DMS 273 treated with DMSO at 0.1 percent for 48 hours (cell line): ENCODE data around the gene YWHAE.
"Not testable (repeated sequence)": the region's sequence is repeated elsewhere in the genome, so short reads cannot be mapped to it uniquely, and the experiment has no call there.

ENCODE experiments used
- DNase-seq: peaks from one replicate; lab custom pipeline; 2025; lab: John Stamatoyannopoulos, UW

Gene YWHAE

DNA sequence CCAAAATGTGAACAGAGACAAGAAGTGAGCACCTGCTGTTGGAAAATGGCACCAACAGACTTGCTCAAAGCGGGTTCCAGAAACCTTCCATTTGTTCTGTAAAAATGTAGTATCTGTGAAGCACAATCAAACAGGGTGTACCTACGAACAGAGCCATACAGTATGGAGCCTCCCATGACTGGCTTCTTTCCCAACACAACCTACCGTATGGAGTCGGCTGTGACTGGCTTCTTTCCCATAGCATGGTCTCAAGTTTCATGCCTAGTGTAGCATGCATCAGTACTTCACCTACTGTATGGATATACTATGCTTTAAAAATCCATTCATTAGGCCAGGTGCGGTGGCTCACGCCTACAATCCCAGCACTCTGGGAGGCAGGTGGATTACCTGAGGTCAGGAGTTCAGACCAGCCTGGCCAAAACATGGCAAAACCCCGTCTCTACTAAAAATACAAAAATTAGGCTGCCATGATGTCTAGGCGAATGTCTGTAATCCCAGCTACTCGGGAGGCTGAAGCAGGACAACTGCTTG lies 26.2 kb downstream of the YWHAE start:
- DNase-seq, result no peak

DNA sequence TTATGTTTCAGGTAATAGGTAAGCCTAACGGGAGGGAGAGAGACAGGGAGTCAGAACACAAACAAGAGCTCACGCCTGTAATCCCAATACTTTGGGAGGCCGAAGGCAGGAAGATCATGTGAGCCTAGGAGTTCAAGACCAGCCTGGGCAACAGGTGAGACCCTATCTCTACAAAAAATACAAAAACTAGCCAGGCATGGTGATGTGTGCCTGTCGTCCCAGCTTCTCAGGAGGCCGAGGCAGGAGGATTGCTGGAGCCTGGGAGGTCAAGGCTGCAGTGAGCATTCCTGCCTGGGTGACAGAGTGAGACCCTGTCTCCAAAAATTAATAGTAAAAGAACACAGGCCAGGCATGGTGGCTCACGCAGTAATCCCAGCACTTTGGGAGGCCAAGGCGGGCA lies 27.4 kb downstream of the YWHAE start:
- DNase-seq, result no peak

DNA sequence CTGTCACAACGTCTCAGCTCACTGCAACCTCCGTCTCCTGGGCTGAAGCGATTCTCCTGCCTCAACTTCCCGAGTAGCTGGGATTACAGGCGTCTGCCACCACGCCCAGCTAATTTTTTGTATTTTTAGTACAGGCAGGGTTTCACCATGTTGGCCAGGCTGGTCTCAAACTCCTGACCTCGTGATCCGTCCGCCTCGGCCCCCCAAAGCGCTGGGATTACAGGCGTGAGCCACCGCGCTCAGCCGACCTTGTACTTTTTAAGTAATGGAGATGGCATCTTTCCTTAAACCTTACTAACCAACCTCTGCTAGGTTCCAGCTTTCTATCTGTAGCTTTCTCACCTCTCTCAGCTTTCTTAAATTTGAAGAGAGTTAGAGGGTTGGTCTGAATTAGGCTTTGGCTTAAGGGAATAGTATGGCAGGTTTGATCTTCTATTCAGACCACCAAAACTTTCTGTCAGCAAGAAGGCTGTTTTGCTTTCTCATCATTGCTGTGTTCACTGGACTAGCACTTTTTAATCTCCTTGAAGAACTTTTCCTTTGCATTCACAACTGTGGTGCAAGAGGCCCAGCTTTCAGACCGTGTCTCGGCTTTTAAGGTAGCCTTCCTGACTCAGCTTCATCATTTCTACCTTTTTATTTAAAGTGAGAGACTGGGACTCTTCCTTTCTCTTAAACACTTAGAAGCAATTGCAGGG lies 28.0 kb downstream of the YWHAE start:
- DNase-seq, result no peak

DNA sequence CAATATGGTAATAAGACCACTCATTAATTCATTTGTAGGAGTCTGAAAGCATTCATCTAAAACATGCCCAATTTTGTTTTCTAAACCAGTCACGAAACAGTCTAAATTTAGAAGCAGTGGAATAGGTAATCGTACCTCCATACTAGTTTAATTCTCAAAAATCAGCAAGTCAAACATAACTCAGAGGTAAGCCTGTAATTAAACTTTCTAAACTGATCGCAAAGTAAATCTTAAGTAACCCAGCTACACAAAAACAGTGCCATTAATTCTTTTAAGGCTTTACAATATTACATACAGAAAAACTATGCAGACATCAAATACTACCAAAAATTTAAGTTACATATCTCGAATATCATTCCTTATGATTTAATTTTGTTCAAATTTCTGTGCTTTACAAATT lies 31.4 kb downstream of the YWHAE start:
- no peak for DNase-seq

DNA sequence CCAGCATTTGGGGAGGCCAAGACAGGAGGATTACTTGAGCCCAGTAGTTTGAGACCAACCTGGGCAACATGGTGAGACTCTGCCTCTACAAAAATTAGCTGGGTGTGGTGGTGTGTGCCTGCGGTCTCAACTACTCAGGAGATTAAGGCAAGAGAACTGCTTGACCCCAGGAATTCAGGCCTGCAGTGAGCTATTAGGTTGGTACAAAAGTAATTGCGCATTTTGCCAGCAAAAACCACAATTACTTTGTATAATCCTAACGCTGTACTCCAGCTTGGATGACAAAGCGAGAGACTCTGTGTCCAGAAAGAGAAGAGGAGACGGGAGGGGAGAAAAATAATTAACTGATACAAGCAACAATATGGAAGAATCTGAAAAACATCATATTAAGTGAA lies 32.7 kb downstream of the YWHAE start:
- no peak for DNase-seq

DNA sequence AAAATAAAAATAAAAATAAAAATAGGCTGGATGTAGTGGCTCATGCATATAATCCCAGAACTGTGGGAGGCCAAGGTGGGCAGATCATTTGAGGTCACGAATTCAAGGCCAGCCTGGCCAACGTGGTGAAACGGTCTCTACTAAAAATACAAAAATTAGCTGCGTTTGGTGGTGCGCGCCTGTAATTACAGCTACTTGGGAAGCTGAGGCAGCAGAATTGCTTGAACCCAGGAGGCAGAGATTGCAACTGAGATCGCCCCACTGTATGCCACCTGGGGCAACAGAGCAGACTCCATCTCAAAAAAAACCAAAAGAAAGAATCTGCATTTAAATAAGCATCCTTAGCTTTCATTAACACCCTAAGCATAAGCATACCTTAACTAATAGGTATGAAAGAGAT lies 33.8 kb downstream of the YWHAE start:
- no peak for DNase-seq

DNA sequence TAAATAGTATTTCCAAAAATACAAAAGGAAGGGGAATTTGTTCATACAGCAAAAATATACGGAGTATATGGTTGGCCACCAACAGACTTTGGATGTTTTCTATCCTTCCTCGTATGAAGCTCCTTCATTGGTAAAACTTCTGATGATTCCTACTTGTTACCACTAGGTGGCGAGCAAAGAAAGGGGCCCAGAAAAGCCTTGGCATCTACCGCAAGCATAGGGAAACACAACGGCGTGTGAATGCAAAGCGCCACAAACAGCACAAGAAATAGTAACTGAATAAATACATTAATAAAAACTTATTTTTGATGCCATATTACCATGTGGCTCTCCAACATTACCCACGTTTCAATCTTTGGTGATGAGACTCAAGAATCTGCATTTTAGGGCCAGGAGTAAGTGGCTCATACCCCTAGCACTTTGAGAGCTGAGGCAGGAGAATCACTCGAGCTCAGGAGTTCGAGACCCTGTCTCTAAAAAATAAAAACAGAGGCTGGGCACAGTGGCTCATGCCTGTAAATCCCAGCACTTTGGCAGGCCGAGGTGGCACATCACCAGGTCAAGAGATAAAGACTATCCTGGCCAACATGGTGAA lies 34.5 kb downstream of the YWHAE start:
- peak; percentile 56 for DNase-seq

DNA sequence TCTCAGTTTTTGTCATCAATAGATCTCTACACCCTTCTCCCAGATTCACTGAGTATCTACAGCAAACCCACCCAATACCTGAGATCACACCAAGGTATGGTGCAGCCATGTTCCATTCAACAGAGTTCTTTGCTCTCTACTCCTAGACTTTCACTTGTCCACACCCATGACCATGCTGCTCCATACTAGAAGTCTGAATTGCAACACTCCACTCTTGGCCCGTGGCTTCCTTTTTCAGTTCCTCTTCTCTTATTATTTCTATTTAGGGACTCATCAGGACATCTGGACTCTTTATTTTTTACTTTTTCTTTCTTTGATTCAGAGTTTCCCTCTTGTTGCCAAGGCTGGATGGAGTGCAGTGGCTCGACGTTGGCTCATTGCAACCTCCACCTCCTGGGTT lies 37.1 kb downstream of the YWHAE start:
- no peak for DNase-seq

DNA sequence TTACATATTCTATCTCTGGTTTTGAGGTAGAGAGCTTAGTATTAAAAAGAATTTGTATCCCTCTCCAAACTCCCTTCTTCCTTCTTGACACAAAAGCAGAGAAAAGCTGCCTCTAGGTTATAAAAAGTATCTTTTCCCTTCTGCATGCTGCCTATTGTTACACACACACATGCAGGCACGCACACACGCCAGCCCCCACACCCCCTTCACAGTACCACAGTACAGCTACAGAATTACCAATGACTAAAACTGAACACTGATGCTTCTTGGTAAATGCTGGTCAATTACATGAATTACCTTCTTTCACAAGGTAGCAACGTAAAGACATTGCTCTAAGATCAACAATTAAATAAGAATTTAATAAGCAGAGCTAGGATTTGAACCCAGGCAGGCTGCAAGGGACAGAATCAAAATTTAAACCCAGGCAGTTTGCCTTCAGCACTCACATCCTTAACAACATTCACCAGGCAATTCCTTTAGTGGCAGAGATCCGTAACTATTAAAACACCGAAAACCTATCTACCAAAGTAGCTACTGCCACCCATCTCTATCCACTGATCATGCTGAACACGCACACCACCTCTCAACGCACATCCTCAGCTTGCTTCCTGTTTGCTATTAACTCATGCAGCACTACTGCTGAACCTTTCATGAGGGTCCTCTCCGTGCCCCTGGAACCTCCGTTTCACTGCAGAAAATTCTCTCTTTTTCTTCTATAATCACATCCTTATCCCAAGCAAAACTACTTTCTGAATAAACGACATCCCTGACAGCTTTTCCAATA lies 37.8 kb downstream of the YWHAE start:
- no peak for DNase-seq

DNA sequence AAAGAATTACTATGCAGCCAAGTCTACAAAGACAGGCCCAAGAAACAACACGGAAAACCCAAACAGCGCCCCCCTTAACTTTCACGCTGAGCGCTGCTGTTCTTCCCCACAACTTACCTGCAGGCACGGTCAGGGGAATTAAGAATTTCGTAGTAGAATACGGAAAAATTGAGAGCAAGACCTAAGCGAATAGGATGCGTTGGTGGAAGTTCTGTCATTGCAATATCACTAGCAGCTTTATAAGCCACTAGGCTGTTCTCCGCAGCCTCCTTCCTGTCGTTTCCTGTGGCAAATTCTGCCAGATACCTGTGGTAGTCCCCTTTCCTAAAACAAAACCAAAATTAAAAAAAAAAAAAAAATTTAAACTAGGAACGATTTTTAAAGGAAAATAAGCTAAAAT lies 39.0 kb downstream of the YWHAE start:
- DNase-seq, result no peak

DNA sequence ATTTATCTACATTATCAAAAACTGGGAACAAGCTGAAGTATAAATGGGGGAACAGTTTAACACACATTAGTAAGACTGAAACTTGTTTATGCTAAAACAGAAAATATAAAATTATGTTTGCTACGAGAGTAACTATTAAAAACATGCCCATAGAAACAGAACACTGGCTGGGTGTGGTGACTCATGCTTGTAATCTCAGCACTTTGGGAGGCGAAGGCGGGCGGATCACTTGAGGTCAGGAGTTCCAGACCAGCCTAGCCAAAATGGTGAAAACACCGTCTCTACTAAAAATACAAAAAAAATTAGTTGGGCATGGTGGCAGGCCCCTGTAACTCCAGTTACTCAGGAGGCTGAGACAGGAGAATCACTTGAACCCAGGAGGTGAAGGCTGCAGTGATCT lies 39.7 kb downstream of the YWHAE start:
- DNase-seq, result not testable (repeated sequence)

DNA sequence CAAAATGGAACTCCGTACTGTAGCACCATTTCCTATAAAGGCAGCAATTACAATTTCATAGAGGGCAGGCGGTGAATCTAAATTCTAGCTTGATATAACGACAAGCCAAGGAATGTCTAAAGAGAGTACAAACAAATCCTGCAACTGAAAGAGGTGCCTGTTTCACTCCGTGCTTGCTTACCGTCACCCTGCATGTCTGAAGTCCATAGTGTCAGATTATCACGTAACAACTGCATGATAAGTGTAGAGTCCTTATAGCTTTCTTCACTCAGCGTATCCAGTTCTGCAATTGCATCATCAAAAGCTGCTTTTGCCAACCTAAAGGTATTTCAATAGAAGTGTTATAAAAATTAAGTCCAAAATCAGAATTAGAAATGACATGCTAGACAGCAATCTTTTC lies 46.0 kb downstream of the YWHAE start:
- no peak for DNase-seq

DNA sequence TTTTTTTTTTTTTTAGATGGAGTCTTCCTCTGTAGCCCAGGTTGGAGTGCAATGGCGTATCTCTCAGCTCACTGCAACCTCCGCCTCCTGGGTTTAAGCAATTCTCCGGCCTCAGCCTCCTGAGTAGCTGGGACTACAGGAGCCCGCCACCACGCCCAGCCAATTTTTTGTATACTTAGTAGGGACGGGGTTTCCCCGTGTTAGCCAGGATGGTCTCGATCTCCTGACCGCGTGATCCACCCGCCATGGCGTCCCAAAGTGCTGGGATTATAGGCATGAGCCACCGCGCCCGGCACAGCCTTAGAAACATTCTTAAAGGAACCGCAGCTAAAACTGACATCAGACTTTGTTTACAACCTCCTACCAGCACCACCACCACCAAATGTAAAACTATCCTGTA lies 47.5 kb downstream of the YWHAE start:
- DNase-seq, result not testable (repeated sequence)

DNA sequence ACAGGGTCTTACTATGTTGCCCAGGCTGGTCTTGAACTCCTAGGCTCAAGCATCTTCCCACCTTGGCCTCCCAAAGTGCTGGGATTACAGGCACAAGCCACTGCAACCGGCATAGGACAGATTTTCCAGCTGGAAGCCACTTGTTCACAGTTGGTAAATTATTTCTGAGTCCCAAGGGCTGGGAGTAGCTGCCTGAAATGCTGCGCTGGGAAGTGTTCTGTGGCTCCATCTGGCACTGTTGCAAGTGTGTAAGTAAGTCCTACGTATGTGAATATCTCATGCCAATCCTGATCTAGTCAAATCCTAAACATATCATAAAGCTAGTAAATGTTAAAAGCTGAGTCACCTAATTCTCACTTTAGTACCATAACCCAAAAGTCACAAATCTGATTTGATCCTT lies 48.1 kb downstream of the YWHAE start:
- no peak for DNase-seq

DNA sequence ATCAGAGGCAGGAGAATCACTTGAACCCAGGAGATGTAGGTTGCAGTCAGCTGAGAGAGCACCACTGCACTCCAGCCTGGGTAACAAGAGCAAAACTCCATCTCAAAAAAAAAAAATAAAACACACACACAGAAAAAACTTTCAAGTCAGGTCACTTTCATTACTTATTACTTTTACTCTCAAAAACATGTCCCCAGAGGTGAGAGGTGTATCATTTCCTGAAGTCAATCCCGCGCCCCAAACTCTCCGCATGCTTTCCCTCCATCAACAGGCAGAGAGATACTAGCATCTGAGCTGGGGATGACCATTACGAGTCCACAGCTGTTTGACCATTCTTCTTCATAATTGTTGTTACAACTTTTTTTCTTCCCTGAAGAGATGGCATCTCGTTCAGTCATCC lies 48.7 kb downstream of the YWHAE start:
- no peak for DNase-seq

DNA sequence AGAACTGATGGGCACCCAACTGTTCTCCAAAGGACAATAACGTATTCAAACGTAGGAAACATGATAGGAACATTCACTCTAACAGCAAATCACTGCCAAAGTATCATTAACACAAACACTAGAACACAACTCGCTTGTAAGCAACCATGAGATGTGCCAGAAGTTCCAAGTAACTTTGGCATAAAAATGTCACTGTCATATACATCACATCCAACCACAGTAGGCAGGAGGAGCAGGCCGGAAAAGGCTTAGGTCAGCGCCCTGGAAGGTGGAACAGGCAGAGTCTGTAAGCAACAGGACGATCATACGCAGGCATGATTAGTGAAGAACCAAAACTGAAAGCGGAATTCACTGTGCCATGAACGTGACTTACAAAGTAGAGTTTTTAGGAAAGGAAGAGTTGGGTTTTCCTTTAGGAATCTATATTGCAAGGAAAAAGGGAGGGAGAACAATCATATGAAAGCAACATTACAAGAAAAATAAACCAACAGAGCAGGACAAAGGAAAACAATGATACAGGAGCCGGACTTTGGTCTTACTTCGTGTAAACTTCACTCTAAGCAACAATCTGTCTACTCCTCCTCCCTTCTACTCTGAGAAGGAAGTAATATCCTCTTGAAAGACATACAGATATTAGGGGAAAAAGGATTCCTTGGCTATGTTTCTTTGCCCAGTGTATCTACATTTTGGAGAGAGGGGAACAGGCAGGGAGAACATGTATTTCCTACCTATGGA lies 52.3 kb downstream of the YWHAE start:
- DNase-seq, result no peak

DNA sequence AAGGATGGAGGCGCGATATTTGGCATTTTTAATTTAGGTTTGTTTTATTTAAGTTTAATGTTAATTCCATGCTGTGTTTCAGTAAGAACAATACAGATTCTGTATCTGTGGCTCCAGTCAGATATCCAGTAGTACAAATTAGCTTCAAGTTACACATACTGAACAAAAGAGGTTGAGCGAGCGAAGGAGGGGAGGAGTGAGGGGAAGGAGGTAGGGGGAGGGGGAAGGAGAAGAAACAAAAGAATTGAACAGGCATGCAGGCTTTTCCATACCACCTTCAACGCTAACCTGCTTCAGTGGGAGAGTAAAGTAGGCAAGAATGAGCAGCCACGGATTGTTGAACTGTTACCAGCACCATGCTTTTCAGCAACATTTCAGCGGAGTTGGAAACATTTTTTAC lies 55.5 kb downstream of the YWHAE start:
- no peak for DNase-seq

DNA sequence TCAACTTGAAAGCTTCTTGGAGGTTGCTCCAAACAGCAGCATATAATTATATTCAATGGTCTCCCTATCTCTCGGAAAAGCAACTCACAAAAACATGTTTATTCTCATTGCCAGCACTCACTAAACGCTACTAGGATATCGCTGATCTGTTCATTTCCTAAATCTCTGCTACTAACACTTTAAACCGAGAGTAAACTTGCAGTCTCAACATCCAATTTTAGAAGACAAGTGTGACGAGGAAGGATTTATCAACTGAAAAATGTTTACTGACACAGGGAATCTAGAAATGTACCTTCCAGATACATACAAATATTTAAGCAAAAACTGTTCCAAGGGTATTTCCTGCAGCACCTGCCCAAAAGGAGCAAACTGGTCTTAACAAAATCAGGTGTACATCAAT lies 56.5 kb downstream of the YWHAE start:
- DNase-seq, result no peak

DNA sequence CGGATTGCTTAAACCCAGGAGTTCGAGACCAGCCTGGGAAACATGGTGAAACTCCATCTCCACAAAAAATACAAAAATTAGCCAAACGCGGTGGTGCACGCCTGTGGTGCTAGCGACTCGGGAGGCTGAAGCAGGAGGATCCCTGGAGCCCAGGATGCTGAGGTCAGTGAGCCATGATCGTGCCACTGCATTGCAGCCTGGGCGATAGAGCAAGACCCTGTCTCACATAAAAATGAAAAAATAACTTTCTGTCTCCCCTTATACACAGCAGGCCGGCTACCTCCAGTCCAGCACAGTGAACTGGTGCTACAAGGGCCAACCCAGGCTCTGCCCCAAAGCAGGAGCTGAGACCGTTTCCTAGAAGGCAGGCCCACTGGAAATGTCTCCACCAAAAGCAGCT lies 59.7 kb downstream of the YWHAE start:
- no peak for DNase-seq

DNA sequence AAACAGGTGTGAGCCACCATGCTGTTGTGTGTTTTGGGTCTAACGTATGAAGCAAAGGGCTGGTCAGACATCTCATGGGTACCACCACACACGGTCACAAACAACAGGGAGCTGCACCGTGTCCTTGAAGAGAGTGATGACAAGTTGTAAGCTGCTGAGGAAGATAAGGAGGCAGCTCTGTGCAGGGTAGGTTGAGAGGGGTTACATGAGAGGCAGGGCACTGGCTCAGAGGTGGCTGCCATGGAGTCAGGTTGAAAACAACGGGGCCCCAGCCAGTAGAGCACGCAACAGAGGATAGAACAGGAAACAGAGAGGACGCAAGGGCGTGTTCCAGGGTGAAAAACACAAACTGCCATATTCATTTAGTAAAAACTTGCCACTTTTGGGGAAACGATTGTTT lies 68.3 kb downstream of the YWHAE start:
- no peak for DNase-seq

DNA sequence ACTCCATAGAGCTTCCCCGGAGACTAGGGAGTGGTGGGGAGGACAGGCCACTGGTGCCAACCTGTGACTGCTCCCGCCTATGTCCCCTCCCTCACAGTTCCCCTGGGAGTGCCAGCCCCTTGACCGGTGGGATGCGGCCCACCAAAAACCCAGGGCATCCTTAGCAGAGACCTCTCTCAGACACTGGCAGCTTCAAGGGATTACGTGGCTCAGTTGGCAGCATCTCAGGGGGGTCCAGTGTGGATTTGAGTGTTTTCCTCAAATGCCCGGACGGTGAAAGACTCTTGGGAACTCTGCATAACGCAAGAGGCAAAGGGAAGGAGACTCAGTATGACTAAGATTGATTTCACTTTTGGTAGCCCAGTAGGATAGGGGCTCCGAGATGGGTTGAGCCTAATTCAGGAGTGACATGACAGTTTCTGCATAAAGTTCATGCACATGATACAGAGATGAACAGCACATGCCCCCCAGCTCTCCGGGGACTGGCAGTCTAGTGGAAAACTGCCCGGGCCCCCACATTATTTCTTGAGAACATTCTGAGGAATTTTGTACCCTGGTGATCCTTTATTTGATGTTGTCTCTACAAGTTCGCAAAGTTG lies 70.2 kb downstream of the YWHAE start:
- no peak for DNase-seq

DNA sequence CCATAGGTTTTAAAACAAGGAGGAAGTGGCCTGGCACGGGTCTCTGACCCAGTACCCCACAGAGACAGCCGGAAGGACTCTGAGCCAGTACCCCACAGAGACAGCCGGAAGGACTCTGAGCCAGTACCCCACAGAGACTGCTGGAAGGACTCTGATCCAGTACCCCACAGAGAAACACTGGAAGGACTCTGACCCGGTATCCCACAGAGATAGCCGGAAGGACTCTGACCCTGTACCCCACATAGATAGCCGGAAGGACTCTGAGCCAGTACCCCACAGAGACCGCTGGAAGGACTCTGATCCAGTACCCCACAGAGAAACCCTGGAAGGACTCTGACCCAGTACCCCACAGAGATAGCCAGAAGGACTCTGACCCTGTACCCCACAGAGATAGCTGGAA lies 71.6 kb downstream of the YWHAE start:
- no peak for DNase-seq
